HG02610 (cell line): Measurements from ENCODE around the gene SLC13A1.
"Not testable (repeated sequence)": the region's sequence is repeated elsewhere in the genome, so short reads cannot be mapped to it uniquely, and the experiment has no call there.

ENCODE experiments used
- ATAC-seq: cut with Tn5 transposase; IDR thresholded peaks from one replicate; pipeline ENCODE4 v1.9.1; 2021; ENCODE audit warnings: mild to moderate bottlenecking, moderate library complexity; ENCODE audit not compliant: unreplicated experiment

SLC13A1 gene

GRCh38 chr7:123131140-123131539 lies 68.6 kb downstream of the SLC13A1 start:
- ATAC-seq = no peak

- no peak for ATAC-seq
These were observed 73.1 kb downstream of the SLC13A1 start for GRCh38 chr7:123126691-123127090.

DNA sequence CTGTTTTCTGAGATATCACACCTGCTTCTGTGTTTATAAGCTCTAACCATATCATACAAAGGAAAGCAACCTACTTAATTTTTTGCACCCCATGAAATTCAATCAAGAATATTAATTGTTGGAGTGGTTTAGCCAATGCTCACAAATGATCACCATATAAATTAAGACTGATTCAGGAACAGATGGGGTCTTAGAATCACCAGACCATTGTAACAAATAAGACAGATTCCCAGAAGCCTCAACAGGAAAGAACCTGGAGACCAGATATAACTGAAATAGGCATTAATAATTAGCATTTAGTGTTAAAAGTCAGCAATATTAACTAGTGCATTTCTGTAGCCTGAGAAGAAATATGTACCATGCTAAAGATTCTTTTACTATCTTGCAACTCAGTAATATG lies 73.6 kb downstream of the SLC13A1 start:
- ATAC-seq = no peak

- no peak for ATAC-seq
These were observed 74.5 kb downstream of the SLC13A1 start for GRCh38 chr7:123125231-123125630.

GRCh38 chr7:123122916-123123315 lies 76.9 kb downstream of the SLC13A1 start:
- no peak for ATAC-seq

- ATAC-seq = no peak
These were observed 79.5 kb downstream of the SLC13A1 start for GRCh38 chr7:123120286-123120685.

GRCh38 chr7:123115331-123115730 lies 84.4 kb downstream of the SLC13A1 start:
- ATAC-seq = no peak

- no peak for ATAC-seq
These were observed 85.5 kb downstream of the SLC13A1 start for GRCh38 chr7:123114288-123114687.

GRCh38 chr7:123112833-123113232 lies 86.9 kb downstream of the SLC13A1 start:
- no peak for ATAC-seq

GRCh38 chr7:123099712-123100111 lies 100.1 kb downstream of the SLC13A1 start:
- no peak for ATAC-seq

- ATAC-seq = no peak
These were observed 102.8 kb downstream of the SLC13A1 start for GRCh38 chr7:123096976-123097375.

DNA sequence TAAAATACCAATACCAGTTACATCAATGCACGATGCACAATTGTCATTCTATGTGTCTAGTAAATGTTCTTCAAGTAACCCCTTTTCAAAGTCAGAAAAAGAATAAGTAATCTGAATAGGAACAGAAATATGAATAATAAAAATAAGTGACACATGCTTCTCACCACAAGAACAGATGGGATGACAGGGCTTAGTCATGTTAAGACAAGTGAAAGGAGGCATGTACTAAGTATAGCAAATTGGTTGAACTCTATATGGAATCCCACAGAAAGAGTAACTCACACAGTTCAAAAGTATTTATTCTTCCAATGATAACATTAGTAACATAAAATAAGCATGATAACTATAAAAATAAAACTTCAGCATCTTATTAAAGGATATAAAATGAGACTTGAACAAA lies 103.3 kb downstream of the SLC13A1 start:
- ATAC-seq = no peak

DNA sequence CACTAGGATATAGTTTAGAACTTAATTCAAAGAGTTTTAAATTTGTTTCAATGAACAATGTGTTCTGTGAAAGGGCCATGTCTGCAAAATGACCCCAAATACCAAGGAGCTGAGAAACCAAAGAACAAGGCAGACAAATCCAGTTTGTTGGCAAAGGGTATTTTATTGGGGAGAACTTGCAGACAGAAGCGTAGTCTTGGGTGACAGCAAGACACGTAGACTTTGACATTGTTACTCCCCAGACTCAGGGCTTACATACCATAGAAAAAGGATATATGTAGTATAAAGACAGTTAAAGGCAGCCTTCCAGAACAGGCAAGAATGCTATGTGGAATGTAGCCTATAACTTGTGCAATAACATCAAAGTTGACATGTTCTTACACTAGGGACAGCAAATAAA lies 109.3 kb downstream of the SLC13A1 start:
- no peak for ATAC-seq

DNA sequence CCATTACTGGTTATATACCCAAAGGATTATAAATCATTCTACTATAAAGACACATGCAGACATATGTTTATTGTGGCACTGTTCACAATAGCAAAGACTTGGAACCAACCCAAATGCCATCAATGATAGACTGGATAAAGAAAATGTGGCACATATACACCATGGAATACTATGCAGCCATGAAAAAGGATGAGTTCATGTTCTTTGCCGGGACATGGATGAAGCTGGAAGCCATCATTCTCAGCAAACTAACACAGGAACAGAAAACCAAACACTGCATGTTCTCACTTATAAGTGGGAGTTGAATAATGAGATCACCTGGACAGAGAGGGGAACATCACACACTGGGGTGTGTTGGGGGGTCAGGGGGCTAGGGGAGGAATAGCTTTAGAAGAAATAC lies 112.9 kb downstream of the SLC13A1 start:
- ATAC-seq = not testable (repeated sequence)

DNA sequence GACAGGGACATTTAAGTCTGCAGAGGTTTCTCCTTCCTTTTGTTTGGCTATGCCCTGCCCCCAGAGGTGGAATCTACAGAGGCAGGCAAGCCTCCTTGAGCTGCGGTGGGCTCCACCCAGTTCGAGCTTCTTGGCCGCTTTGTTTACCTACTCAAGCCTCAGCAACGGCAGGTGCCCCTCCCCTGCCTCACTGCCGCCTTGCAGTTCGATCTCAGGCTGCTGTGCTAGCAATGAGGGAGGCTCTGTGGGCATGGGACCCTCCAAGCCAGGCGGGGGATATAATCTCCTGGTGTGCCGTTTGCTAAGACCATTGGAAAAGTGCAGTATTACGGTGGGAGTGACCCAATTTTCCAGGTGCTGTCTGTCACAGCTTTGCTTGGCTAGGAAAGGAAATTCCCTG lies 114.9 kb downstream of the SLC13A1 start:
- not testable (repeated sequence) for ATAC-seq

GRCh38 chr7:123079021-123079420 lies 120.7 kb downstream of the SLC13A1 start:
- no peak for ATAC-seq

- ATAC-seq = no peak
These were observed 123.8 kb downstream of the SLC13A1 start for GRCh38 chr7:123075838-123076467.

DNA sequence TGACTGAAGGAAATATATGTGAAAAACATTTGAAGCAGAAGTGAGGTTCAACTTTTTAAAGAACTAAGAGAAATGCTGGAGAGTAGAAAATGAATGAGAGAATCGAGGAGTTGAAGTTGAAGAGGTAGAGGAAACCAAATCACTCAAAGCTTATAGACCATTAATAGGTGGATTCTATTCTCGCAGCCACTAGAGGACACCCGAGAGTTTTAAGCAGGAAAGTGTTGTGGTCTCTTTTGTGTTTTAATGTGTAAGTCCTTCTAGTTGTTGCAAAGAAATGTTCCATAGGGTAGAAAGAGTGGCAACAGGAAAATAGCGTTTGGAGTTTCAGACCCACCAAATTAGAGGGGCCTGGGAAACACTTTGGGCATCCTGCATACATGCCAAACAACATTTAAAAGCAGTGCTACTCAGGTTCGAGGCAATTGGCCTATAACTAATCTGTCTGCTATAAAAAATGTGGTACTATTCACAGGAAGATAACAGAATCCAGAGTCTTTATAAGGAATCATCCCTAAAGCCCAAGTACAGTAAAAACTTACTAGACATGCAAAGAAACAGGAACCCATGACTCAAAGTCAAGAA lies 129.0 kb downstream of the SLC13A1 start:
- no peak for ATAC-seq

DNA sequence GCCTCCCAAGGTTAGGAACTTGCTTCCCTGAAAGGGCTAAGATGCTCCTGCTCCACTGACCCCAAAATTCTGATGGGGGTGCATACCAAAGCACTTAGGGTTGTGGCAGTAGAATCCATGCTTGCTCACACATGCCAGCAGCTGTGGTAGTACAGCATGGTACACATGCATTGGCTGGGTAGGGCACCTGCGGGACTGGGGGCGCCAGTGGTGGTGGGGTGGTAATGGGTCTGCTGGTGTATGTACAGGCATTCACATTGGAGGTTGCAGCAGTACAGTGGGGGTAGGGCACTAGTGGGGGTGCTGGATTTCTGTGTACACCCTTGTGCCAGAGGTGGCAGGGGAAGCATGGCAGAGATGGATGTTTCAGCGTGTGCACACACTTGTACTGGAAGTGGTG lies 132.0 kb downstream of the SLC13A1 start:
- no peak for ATAC-seq
